HG03575 (cell line): ENCODE measurements around the gene TMEM248.
"Not testable (repeated sequence)": the region's sequence is repeated elsewhere in the genome, so short reads cannot be mapped to it uniquely, and the experiment has no call there.

Experiments used
- ATAC-seq: cut with Tn5 transposase; IDR thresholded peaks from one replicate; pipeline ENCODE4 v1.9.1; 2021; ENCODE audit not compliant: unreplicated experiment, insufficient number of reproducible peaks, low FRiP score; ENCODE audit errors: extremely low read depth

Gene TMEM248

DNA sequence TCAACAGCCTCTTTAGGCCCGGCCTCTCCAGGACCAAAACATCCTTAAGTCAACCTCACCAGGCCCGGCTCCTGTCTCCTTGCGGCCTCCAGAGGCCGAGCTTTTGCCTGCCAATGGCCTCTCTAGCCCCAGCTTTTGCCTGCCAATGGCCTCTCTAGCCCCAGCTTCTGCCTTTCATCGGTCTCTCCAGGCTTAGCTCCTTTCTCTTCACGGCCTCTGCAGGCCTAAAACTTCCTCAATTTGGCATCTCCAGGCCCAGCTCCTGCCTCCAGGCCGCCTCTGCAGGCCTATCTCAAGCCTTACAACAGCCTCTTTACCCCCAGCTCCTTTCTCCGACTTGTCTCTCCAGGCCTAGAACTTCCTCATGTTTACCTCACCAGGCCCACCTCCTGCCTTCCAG is 15.7 kb upstream of the TMEM248 start:
- ATAC-seq: no peak

DNA sequence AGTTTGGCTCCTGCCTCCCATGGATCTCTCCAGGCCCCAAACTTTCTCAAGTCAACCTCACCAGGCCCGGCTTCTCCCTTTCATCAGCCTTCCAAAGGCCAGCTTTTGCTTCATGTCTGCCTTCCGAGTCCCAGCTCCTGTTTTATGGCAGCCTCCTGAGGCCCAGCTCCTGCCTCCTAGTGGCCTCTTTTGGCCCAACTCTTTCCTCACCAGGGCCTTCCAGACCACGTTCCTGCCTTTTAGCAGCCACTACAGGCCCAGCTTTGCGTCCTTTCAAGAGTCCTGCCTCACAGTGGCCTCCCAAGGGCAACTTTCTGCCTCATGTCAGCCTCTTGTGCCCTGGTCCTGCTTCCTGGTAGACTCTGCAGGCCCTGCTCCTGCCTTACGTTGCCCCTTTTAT is 15.3 kb upstream of the TMEM248 start:
- no peak for ATAC-seq

DNA sequence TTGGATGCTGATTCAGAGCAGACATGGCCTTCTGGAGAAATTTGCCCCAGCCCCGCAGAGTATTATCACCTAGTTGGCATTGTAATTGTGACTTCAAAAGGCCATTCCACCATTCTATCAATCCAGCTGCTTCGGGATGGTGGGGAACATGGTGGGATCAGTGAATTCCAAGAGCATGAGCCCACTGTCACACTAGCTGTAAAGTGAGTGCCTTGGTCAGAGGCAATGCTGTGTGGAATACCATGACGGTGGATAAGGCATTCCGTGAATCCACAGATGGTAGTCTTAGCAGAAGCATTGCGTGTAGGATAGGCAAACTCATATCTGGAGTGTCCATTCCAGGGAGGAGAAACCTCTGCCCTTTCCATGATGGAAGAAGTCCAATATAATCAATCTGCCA is 13.3 kb upstream of the TMEM248 start:
- no peak for ATAC-seq

DNA sequence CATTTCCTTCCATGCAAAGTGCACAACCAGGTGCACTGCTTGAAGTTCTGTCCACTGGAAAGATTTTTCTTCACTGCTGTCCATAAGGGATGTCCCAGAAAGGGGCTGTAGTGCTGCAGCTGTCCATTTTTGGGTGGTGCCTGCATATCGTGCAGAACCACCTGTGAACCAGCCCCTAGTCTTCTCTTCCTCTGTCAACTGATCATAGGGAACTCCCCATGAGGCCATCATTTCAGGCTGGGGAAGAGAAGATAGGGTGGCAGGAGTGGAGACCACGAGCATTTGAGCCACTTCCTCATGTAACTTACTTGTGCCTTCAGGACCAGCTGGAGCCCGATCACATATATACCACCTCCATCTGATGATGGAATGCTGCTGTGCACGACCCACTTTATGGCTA is 12.4 kb upstream of the TMEM248 start:
- not testable (repeated sequence) for ATAC-seq

DNA sequence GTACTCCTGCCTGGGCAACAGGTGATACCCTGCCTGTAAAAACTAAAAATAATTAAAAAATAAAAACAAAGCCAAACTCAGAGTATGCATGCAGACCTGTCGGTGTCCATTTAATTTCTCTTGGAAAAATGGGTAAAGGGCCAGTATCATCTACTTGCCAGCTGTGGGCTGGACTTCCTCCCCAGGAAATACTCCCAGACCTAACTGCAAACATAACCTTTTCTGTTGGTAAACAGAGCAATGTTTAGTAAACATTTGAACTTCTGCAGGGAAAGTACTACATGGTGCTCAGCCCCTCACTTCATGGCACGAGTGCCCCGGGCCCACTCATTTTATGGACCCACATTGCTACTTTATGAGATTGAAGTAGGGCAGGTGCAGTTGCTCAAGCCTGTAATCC is 10.2 kb upstream of the TMEM248 start:
- ATAC-seq: no peak

DNA sequence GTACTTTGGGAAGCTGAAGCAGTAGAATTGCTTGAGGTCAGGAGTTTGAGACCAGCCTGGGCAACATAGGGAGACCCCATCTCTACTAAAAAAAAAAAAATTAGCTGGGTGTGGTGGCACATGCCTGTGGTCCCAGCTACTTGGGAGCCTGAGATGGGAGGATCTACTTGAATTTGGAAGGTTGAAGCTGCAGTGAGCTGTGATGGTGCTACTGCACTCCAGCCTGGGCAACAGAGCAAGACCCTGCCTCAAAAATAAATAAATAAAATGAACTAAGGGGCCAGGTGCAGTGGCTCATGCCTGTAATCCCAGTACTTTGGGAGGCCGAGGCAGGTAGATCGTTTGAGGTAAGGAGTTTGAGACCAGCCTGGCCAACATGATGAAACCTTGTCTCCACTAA is 9.8 kb upstream of the TMEM248 start:
- ATAC-seq: not testable (repeated sequence)

DNA sequence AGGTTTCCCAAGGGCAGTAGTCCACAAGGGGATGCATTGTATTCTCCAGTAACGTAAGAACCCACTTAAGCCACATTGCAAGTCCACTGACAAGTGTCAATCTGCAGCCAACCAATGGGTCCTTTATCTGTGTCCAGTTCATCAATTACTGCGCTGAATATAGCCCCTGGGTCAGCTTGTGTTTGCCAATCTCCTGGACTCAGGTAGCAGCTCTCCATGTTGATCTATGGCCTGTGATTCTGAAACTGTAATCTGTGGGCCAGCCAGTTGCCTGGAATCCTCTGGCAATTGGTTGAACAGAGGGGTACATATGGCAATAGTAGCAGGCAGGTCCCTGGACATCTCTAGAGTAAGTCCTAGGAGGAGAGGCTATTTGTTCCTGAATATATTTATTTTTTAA is 8.8 kb upstream of the TMEM248 start:
- ATAC-seq: no peak

DNA sequence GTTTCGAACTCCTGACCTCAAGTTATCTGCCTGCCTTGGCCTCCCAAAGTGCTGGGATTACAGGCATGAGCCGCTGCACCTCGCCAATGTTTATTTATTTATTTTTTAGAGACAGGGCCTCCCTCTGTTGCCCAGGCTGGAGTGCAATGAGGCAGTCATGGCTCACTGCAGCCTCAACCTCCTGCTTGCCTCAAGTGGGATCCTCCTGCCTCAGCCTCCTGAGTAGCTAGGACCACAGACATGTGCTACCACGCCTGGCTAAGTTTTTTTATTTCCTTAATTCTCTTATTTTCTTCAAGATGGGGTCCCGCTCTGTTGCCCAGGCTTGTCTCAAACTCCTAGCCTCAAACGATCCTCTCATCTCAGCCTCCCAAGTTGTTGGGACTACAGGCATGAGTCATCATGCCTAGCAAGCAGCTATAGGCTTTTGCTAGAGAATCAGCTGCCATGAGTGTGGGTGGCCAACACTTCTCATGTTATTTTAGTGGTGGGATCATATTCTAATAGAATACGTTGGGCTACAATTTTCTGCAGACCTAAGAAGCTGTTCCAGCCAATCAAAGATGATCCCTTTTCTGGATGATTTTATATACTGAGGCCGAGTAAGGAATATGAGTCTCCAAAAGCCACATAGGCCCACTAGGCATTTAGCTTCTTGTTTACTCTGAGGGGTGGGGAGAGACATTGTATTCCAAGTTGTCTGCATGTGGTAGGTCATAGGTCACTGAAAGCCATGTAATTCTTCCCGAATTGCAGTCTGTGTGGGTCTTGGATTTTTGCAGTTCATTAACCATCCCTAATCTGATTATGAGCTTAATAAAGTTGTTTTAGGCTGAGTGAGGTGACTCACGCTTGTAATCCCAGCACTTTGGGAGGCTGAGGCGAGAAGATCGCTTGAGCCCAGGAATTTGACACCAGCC is 7.6 kb upstream of the TMEM248 start:
- ATAC-seq: no peak

DNA sequence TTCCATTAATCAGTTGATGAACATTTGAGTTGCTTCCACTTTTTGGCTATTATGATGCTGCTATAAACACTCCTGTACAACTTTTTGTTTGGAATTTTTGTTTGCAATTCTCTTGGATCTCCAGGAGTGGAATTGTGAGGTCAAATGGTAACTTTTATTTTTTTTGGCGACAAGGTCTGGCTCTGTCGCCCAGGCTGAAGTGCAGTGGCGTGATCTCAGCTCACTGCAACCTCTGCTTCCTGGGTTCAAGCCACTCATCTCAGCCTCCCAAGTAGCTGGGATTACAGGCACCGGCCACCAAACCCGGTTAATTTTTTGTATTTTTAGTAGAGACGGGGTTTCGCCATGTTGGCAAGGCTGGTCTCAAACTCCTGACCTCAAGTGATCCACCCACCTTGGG is 3.1 kb upstream of the TMEM248 start:
- ATAC-seq: not testable (repeated sequence)

DNA sequence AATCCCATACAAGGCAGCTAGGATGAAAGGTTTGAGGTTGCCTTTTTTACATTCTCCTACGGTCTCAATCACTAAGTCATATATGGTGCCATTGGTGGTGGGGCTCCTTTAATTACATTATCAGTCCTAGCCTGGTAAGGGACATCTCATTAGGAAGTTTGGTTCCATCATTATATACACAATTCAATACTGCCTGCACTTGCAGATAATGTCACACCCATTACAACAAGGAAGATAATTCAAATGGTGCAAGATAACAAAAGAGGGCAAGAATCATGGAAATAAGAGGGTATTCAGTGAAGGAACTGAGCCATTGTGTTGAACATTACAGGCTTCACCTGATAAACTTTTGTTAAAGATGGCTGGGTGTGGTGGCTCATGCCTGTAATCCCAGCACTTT is 1.7 kb upstream of the TMEM248 start:
- no peak for ATAC-seq

DNA sequence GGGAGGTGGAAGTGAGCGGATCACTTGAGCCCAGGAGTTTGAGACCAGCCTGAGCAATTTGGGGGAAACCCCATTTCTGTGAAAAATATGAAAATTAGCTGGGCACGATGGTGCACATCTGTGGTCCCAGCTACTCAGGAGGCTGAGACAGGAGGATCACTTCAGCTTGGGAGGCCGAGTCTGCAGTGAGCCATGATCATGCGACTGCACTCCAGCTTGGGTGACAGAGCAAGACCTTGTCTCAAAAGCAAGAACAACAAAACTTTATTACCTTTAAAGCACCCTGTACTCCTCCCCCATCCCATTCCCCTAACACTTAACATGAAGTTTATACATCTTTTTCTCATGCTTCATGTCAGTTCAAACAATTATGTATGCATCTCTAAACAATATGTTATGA is 1.3 kb upstream of the TMEM248 start:
- ATAC-seq: no peak

DNA sequence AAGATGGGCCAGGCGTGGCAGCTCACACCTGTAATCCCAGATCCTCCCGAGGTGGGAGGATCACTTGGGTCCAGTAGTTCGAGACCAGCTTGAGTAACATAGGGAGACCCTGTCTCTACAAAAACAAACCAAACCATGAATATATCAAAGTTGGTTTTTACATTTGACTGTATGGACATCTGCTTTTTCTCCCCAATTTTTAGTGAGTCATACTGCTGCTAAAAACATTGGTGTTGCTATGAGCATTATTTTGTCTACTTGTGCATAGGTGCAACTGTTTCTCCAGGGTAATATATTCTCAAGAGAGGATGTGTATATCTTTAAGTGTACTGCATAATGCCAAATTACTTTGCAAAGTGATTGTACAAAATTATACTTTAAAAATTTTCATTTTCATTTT is 769 bp upstream of the TMEM248 start:
- ATAC-seq: no peak

DNA sequence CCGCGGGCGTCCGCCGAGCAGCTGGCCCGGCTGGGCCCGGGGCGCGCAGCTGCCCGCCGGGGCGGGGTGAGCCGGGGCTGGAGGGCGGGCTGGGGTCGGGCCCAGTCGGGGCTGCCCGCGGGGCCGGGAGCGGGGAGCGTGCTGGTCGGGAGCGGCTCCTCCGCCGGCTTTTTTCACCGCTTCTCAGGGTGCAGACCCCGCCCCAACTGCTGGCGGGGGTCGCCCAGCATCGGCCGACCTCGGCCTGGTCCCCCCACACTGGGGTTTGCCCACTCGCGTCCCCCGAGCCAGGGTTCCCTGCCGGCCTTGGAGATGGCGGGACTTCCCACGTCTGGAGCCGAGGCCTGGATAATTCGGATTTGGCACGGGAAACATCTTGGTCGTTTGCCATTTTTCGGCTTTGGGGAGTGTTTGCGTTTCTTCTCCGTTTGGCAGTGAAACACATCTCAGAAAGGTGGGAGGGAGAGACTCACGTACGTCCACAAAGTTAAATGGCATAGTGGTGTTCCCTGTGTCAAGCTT is 432 bp downstream of the TMEM248 start:
- ATAC-seq: no peak

DNA sequence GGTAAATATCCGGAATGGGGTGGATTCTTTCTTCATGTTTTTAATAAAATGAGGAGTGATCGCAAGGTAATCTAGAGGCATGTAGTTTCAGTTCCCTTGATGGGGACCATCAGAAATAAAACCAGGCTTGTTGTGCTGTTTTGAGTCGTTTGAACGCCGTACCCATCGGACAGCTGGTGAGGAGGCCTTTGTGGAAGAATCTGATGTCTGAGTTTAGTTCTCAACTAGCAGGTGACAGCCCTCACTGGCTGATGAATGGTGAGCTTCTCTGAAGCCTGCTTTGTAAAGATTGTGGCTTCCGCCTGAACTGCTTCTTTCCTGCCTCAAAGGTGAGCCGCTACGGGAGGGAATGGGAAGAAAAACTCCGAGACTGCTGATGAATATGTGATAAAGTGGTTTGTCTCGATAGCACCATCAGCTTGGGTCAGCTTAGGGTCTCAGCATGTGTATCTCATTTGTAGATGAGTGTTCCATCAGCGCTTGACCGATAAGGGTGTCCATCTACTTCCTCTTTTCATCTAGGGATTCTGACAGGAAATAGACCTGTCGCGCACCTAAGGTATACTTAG is 977 bp downstream of the TMEM248 start:
- no peak for ATAC-seq

DNA sequence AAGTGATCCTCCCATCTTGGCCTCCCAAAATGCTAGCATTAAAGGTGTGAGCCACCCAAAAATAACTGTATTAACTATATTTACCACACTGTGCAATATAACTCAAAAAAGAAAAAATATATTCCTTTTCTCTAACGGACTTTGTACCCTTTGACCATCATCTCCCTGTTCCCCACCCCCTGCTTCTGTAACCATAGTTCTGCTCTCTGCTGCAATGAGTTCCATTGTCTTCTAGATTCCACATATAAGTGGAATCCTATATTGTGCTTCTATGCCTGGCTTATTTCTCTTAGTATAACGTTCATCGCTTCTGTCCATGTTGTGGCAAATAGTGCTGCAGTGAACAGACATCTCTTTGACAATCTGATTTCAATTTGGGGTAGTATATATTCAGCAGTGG is 4.2 kb downstream of the TMEM248 start:
- no peak for ATAC-seq

DNA sequence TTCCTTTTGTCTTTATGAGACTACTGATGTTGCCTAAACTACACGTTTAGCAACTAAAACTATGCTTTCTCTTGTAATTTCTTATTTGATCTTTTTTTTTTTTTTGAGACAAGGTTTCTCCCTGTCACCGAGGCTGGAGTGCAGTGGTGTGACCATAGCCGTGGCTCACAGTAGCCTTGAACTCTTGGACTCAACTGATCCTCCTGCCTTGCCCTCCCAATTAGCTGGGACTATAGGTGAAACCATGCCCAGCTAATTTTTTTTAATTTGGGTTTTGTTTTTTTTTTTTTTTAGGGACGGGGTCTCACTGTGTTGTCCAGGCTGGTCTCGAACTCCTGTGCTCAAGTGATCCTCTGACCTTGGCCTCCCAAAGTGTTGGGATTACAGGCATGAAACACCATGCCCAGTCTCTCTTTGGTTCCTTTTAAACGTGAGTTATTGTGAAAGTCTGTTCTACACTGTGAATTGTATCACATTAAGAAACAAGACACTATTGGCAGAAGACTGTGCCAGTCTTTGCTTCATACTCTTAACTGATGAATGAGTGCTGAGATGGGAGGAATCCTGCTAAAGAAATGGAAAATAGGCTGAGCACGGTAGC is 6.4 kb downstream of the TMEM248 start:
- ATAC-seq: no peak

DNA sequence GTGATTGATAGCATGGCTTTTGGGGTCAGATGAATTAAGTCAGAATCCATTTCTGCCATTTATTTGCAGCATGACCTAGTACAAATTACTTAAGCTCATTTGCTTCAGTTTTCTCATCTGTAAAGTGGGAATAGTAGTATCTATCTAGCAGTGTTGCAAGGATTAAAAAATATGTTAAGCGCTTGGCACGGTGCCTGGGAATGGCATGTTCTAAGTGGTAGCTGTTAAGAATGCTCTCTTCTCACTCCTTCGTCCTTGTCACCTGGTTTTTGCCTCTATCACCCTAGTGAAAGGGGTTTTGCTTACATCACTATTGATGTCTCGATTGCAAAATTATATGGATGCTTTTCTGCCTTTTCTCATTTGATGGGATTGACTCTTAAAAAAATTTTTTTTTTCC is 7.4 kb downstream of the TMEM248 start:
- ATAC-seq: no peak

DNA sequence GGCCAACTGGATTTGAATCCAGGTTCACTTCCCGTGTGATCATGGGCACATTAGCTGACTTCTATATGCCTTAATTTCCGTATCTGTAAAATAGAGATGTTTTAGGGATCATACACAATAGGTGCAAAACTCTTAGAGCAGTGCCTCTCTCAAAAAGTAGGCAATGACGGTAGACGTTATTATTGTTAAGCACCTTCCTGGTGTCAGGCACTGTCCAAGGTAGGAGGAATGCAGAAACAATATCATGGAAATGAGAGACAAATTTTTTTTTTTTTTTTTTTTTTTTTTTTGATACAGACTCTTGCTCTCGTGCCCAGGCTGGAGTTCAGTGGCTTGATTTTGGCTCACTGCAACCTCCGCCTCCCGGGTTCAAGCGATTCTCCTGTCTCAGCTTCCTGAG is 8.1 kb downstream of the TMEM248 start:
- no peak for ATAC-seq

DNA sequence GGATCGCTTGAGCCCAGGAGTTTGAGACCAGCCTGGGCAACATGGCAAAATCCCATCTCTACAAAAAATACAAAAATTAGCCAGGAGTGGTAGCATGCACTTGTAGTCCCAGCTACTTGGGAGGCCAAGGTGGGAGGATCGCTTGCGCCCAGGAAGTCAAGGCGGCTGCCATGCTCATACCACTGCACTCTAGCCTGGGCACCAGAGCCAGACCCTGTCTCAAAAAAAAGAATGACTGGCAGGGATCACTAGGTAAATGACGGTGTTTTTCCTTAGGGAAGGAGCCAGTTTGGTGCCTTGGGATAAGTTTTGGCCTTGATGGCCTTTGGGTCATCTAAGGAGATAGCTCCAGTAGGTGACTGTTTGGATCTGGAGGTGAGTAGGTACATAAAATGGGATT is 8.9 kb downstream of the TMEM248 start:
- ATAC-seq: no peak

DNA sequence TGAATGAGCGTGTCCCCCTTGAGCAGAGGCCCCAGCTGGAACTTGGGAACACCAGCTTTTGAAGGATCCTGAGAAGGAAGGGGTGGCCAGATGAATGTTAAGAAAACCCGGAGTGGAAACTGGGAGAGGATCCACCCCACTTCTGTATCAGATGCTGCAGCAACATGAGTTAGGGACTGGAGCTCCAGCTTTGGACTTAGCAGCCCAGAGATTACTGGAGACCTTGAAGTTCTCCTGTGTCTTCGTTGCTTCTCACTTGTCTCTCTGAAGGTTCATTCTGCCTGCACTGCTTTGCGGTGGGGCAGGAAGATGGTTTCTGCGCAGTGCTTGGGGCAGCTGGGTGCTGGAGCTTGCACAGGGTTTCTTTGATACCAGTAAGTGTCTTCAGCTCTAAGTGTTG is 9.3 kb downstream of the TMEM248 start:
- ATAC-seq: no peak
